KMS-11 (cell line): Measurements from ENCODE around the gene CHRNB1.
"Not testable (repeated sequence)": the region's sequence is repeated elsewhere in the genome, so short reads cannot be mapped to it uniquely, and the experiment has no call there.

Experiments used
- H2AFZ ChIP-seq: fragments of 200-600 bp; sonication (generic); 2 replicates; pipeline ENCODE4 v1.6.1; 2016; ENCODE audit warnings: antibody characterized with exemption, mixed run types, low read depth
- H3K27ac ChIP-seq: fragments of 200-600 bp; sonication (generic); 2 replicates; pipeline ENCODE4 v1.6.1; 2016; ENCODE audit warnings: mild to moderate bottlenecking, mixed run types
- H3K27me3 ChIP-seq: fragments of 200-600 bp; sonication (generic); 2 replicates; pipeline ENCODE4 v1.6.1; 2017; ENCODE audit warnings: mild to moderate bottlenecking, low read depth, mixed run types, moderate library complexity; ENCODE audit not compliant: insufficient read depth
- H3K36me3 ChIP-seq: fragments of 200-600 bp; sonication (generic); 2 replicates; pipeline ENCODE4 v1.6.1; 2017; ENCODE audit warnings: mild to moderate bottlenecking, mixed run types; ENCODE audit not compliant: insufficient read depth
- H3K4me1 ChIP-seq: fragments of 200-600 bp; sonication (generic); 2 replicates; pipeline ENCODE4 v1.6.1; 2016; ENCODE audit warnings: mild to moderate bottlenecking, low read depth, mixed run types; ENCODE audit not compliant: poor library complexity, severe bottlenecking
- H3K4me2 ChIP-seq: fragments of 200-600 bp; sonication (generic); 2 replicates; pipeline ENCODE4 v1.7.0; 2016; ENCODE audit warnings: mild to moderate bottlenecking, mixed run types
- H3K4me3 ChIP-seq: fragments of 200-600 bp; sonication (generic); IDR thresholded peaks from 2 replicates; pipeline ENCODE4 v1.6.1; 2017; ENCODE audit warnings: low read depth, low read length, mixed read lengths; ENCODE audit not compliant: insufficient read depth
- H3K79me2 ChIP-seq: fragments of 200-600 bp; sonication (generic); 2 replicates; pipeline ENCODE4 v1.6.1; 2016; ENCODE audit warnings: low read depth, mixed run types; ENCODE audit not compliant: insufficient read depth
- H3K9ac ChIP-seq: fragments of 200-600 bp; sonication (generic); 2 replicates; pipeline ENCODE4 v1.6.1; 2016; ENCODE audit warnings: mild to moderate bottlenecking, mixed run types
- H4K20me1 ChIP-seq: fragments of 200-600 bp; sonication (generic); 2 replicates; pipeline ENCODE4 v1.6.1; 2016; ENCODE audit warnings: mild to moderate bottlenecking, mixed run types; ENCODE audit not compliant: insufficient read depth
- CTCF ChIP-seq: fragments of 200-600 bp; sonication (generic); conservative IDR thresholded peaks from 2 replicates; pipeline ENCODE4 v1.6.1; 2017; ENCODE audit warnings: low read depth, mild to moderate bottlenecking, antibody characterized with exemption, low read length, moderate library complexity, mixed read lengths

CHRNB1 gene

GRCh38 chr17:7478276-7479212 lies 33.7 kb downstream of the CHRNB1 start:
- no peaks in the 10 kb centered on the region for H3K79me2 ChIP-seq

GRCh38 chr17:7479213-7480088 lies 34.6 kb downstream of the CHRNB1 start, which contains the start of gene ZBTB4:
Gene ZBTB4 (minus strand): TSS chr17:7479631. CDS start chr17:7466801, 12,830 bp downstream.
- H3K27me3 ChIP-seq = no peaks in the 10 kb centered on the region
- H2AFZ ChIP-seq = peak within 1 kb of the TSS; percentile 26; the same call in 1 of the 2 replicates
- H3K9ac ChIP-seq = peak within 1 kb of the TSS; percentile 64
- no peak within 1 kb of the TSS for H3K4me3 ChIP-seq
- TF ChIP-seq CTCF = no peak
- no peaks in the 10 kb centered on the region for H3K4me1 ChIP-seq
- H3K4me2 ChIP-seq = peak within 1 kb of the TSS; percentile 17; the same call in 1 of the 2 replicates
- H3K27ac ChIP-seq = no peak within 1 kb of the TSS
- H3K79me2 ChIP-seq = no peaks in the 10 kb centered on the region
- H3K36me3 ChIP-seq = no peaks in the 10 kb centered on the region
- no peaks in the 10 kb centered on the region for H4K20me1 ChIP-seq

More at GRCh38 chr17:7478276-7479212, 33.7 kb downstream of the CHRNB1 start:
- Histone ChIP-seq H3K9ac (peak overlapping the region; percentile 64), H3K4me3 (no peak overlapping the region), H3K4me2 (no peak overlapping the region; the same call in 1 of the 2 replicates), H3K36me3 (no peaks in the 10 kb centered on the region), H3K27me3 (no peaks in the 10 kb centered on the region), H2AFZ (no peak overlapping the region), H3K27ac (no peak overlapping the region), H3K4me1 (no peaks in the 10 kb centered on the region), H4K20me1 (no peaks in the 10 kb centered on the region)
- no peak for TF ChIP-seq CTCF

- Histone ChIP-seq H3K4me3 (no peak overlapping the region), H3K36me3 (no peaks in the 10 kb centered on the region), H3K9ac (peak overlapping the region; percentile 46; the same call in 1 of the 2 replicates), H2AFZ (peak overlapping the region; percentile 26; the same call in 1 of the 2 replicates), H3K27ac (no peak overlapping the region), H3K4me1 (no peaks in the 10 kb centered on the region), H3K27me3 (no peaks in the 10 kb centered on the region), H3K4me2 (peak overlapping the region; percentile 17; the same call in 1 of the 2 replicates), H4K20me1 (no peaks in the 10 kb centered on the region), H3K79me2 (peaks cover 3% of the 10 kb centered on the region; the same call in 1 of the 2 replicates)
- no peak for TF ChIP-seq CTCF
Observed at GRCh38 chr17:7480089-7480384, 35.2 kb downstream of the CHRNB1 start.

GRCh38 chr17:7481275-7481674 lies 36.4 kb downstream of the CHRNB1 start, which contains the start of gene SLC35G6:
Gene SLC35G6 (plus strand): TSS chr17:7481446. CDS start chr17:7481517, 71 bp downstream.
- H3K4me1 ChIP-seq, H3K4me3 ChIP-seq, H3K27me3 ChIP-seq, H3K36me3 ChIP-seq, H4K20me1 ChIP-seq, H3K9ac ChIP-seq, H3K27ac ChIP-seq, H3K4me2 ChIP-seq, H2AFZ ChIP-seq: not testable (repeated sequence)
- peaks cover 14% of the 10 kb centered on the region for H3K79me2 ChIP-seq

GRCh38 chr17:7481842-7482741 lies 37.2 kb downstream of the CHRNB1 start:
- H3K4me3 ChIP-seq, H3K4me1 ChIP-seq, H3K36me3 ChIP-seq, H3K4me2 ChIP-seq, H2AFZ ChIP-seq, H4K20me1 ChIP-seq, H3K9ac ChIP-seq, H3K27me3 ChIP-seq, H3K27ac ChIP-seq: not testable (repeated sequence)
- H3K79me2 ChIP-seq = peaks cover 18% of the 10 kb centered on the region

- H3K4me2 ChIP-seq, H4K20me1 ChIP-seq, H3K27me3 ChIP-seq, H3K36me3 ChIP-seq, H3K4me3 ChIP-seq, H2AFZ ChIP-seq, H3K4me1 ChIP-seq: not testable (repeated sequence)
- Histone ChIP-seq H3K9ac (peak overlapping the region; percentile 97; the same call in 1 of the 2 replicates), H3K79me2 (peaks cover 18% of the 10 kb centered on the region), H3K27ac (peak overlapping the region; percentile 97)
Observed at GRCh38 chr17:7482742-7483088, 37.9 kb downstream of the CHRNB1 start.
